ENCODE measurements around the gene CNIH3. TPM values are rescaled to one million over a fixed set of nuclear protein-coding genes. Genes with fewer than 3 reads are reported as not detected.

CNIH3 gene
- total and polyA plus RNA-seq, 12 donors = 0.30 to 5.5 (median 2.2) TPM

- 91 to 92% (median 92%) methylated on average over 1 of the region's 1 CpG for WGBS, 4 donors
- no peak for DNase-seq
- no peaks in the 10 kb centered on the region for H3K36me3 ChIP-seq (replicated peaks in 1 of 2)
- TF ChIP-seq POLR2A (IDR thresholded peaks at IDR 0.05) (no peak), CTCF (IDR thresholded peaks at IDR 0.05) (no peak)
- H3K9me3 ChIP-seq (replicated peaks in 1 of 3) = no peaks in the 10 kb centered on the region
- no peak overlapping the region for H3K27ac ChIP-seq
- intact Hi-C loops (cut with DNase I) = no loop called here
- H3K4me3 ChIP-seq = no peak overlapping the region
- no peaks in the 10 kb centered on the region for H3K4me1 ChIP-seq (replicated peaks in 1 of 2)
- H3K27me3 ChIP-seq = no peaks in the 10 kb centered on the region
These were observed 97.1 kb downstream of the CNIH3 start for GRCh38 chr1:224713228-224713627.

GRCh38 chr1:224714553-224714952, 98.4 kb downstream of the CNIH3 start:
- DNase-seq = no peak
- Histone ChIP-seq H3K27me3 (no peaks in the 10 kb centered on the region), H3K9me3 (replicated peaks in 1 of 3) (no peaks in the 10 kb centered on the region), H3K27ac (no peak overlapping the region), H3K36me3 (replicated peaks in 1 of 2) (no peaks in the 10 kb centered on the region), H3K4me1 (replicated peaks in 1 of 2) (no peaks in the 10 kb centered on the region), H3K4me3 (no peak overlapping the region)
- TF ChIP-seq POLR2A (IDR thresholded peaks at IDR 0.05) (no peak), CTCF (IDR thresholded peaks at IDR 0.05) (no peak)
- 88 to 94% (median 91%) methylated on average over 6 of the region's 6 CpGs for WGBS, 4 donors
- intact Hi-C loops (cut with DNase I) = no loop called here

- H3K27ac ChIP-seq = no peak overlapping the region
- no peak for DNase-seq
- H3K4me1 ChIP-seq (replicated peaks in 1 of 2) = no peaks in the 10 kb centered on the region
- H3K4me3 ChIP-seq = no peak overlapping the region
- no peaks in the 10 kb centered on the region for H3K36me3 ChIP-seq (replicated peaks in 1 of 2)
- H3K27me3 ChIP-seq = no peaks in the 10 kb centered on the region
- H3K9me3 ChIP-seq (replicated peaks in 1 of 3) = no peaks in the 10 kb centered on the region
- WGBS, 4 donors = 62 to 89% (median 78%) methylated on average over 8 to 9 of the region's 9 CpGs
- TF ChIP-seq CTCF (IDR thresholded peaks at IDR 0.05) (no peak), POLR2A (IDR thresholded peaks at IDR 0.05) (no peak)
- intact Hi-C loops (cut with DNase I) = no loop called here
These were observed 102.4 kb downstream of the CNIH3 start for GRCh38 chr1:224718470-224719053.

- no peak for TF ChIP-seq CTCF (IDR thresholded peaks at IDR 0.05)
- TF ChIP-seq POLR2A (IDR thresholded peaks at IDR 0.05) = no peak
- Histone ChIP-seq H3K36me3 (replicated peaks in 1 of 2) (no peaks in the 10 kb centered on the region), H3K27ac (no peak overlapping the region), H3K4me3 (no peak overlapping the region), H3K4me1 (replicated peaks in 1 of 2) (no peaks in the 10 kb centered on the region), H3K27me3 (no peaks in the 10 kb centered on the region), H3K9me3 (replicated peaks in 1 of 3) (no peaks in the 10 kb centered on the region)
- intact Hi-C loops (cut with DNase I) = no loop called here
- WGBS, 4 donors = 50 to 61% (median 54%) methylated on average over 4 of the region's 4 CpGs
- DNase-seq = no peak
These were observed 103.6 kb downstream of the CNIH3 start for GRCh38 chr1:224719716-224720115.
